Measurements from ENCODE around the gene GPC6. TPM values are rescaled to one million over a fixed set of nuclear protein-coding genes. Genes with fewer than 3 reads are reported as not detected.

GPC6 gene
- total and polyA plus RNA-seq, 9 of the 15 experiments (the other 6 are each of a cell fraction or from before 2014, with no cell fraction given), result under 0.01 to 0.20 (median 0.01) TPM; not detected in 4

DNA sequence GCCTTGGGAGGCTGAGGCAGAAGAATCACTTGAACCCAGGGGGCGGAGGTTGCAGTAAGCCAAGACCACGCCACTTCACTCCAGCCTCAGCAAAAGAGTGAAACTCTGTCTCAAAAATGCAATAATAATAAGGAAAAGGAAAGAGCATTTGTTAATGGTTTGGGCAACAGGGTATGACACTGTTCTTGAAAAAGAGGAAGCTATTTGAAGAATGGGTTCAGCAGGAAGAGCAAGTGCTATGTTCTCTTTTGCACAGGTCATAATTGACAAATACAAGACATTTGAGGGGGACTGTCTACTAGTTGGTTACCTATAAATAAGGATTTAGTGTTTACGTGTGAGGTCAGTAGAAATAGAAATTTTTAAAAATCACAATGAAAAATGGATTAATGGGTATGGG lies 1034.6 kb downstream of the GPC6 start:
- Histone ChIP-seq H3K9me1 (ENCODE audit: control insufficient read depth, insufficient read depth, low read length) (no peaks in the 10 kb centered on the region), H3K27ac (ENCODE audit: extremely low read depth, low read depth, low read length) (no peak overlapping the region), H3K79me2 (ENCODE audit: control insufficient read depth, insufficient read depth, low read length) (no peaks in the 10 kb centered on the region), H3K36me3 (ENCODE audit: control insufficient read depth, insufficient read depth, low read length) (no peaks in the 10 kb centered on the region), H3K4me3 (no peak overlapping the region), H3K4me1 (replicated peaks in 1 of 2; ENCODE audit: control insufficient read depth in 2 of 2, insufficient read depth in 2 of 2, low read length in 2 of 2) (no peaks in the 10 kb centered on the region), H3K27me3 (ENCODE audit: control insufficient read depth in 2 of 2, insufficient read depth in 2 of 2, low read length in 2 of 2) (no peaks in the 10 kb centered on the region), H3K9me3 (replicated peaks; ENCODE audit: control insufficient read depth, insufficient read depth, low read depth, low read length) (no peaks in the 10 kb centered on the region), H3K9ac (ENCODE audit: insufficient read depth in 1 of 2, low read depth in 2 of 2, low read length in 2 of 2) (no peak overlapping the region), H4K20me1 (replicated peaks; ENCODE audit: control insufficient read depth, insufficient read depth, low read length) (no peaks in the 10 kb centered on the region), H3K4me2 (ENCODE audit: insufficient read depth, low read length) (no peak overlapping the region), H2AFZ (ENCODE audit: low read depth, low read length) (no peak overlapping the region)
- TF ChIP-seq TGIF2 (CRISPR knock-in tag; IDR thresholded peaks at IDR 0.05), result no peak
- TF ChIP-seq NFATC3 (IDR thresholded peaks at IDR 0.05), result no peak
- no peak for TF ChIP-seq XRCC5 (IDR thresholded peaks at IDR 0.05; ENCODE audit: low read depth, low read length)
- TF ChIP-seq TCF3 (CRISPR knock-in tag; IDR thresholded peaks at IDR 0.05), result no peak
- TF ChIP-seq HMG20B (CRISPR knock-in tag; IDR thresholded peaks at IDR 0.05), result no peak
- TF ChIP-seq MEF2D (tag; conservative IDR thresholded peaks at IDR 0.05; ENCODE audit: low read depth), result no peak
- no peak for TF ChIP-seq SIN3B (IDR thresholded peaks at IDR 0.05; ENCODE audit: low read depth)
- no peak for TF ChIP-seq ZFP36 (IDR thresholded peaks at IDR 0.05; ENCODE audit: low read depth, low read length, partially characterized antibody)
- TF ChIP-seq ZNF133 (CRISPR knock-in tag; IDR thresholded peaks at IDR 0.05), result no peak
- TF ChIP-seq, protein P1, sequence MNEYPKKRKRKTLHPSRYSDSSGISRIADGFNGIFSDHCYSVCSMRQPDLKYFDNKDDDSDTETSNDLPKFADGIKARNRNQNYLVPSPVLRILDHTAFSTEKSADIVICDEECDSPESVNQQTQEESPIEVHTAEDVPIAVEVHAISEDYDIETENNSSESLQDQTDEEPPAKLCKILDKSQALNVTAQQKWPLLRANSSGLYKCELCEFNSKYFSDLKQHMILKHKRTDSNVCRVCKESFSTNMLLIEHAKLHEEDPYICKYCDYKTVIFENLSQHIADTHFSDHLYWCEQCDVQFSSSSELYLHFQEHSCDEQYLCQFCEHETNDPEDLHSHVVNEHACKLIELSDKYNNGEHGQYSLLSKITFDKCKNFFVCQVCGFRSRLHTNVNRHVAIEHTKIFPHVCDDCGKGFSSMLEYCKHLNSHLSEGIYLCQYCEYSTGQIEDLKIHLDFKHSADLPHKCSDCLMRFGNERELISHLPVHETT (CRISPR knock-in tag; conservative IDR thresholded peaks at IDR 0.05 in 1 of 2, IDR thresholded peaks at IDR 0.05 in 1 of 2), result no peak
- TF ChIP-seq KAT7 (CRISPR knock-in tag; IDR thresholded peaks at IDR 0.05; ENCODE audit: borderline replicate concordance), result no peak
- no peak for TF ChIP-seq ESRRA (IDR thresholded peaks at IDR 0.05; ENCODE audit: borderline replicate concordance, low read depth)
- in situ Hi-C loops (cut with MboI), result no loop called here
- intact Hi-C loops (cut with micrococcal nuclease), result no loop called here
- CTCF ChIA-PET (ENCODE audit: low intra/inter-chr PET ratio), result no interaction called here
- FAIRE-seq, result no peak
- 0% methylated on average over 3 of the region's 3 CpGs for WGBS (ENCODE audit: insufficient coverage, low coverage, missing lambda C conversion rate)
- POLR2A ChIA-PET, result interaction anchor here (0.5 kb wide), 1 partner anchor 23 kb away, joined by 3 read pairs; no protein-coding TSS in a partner anchor
- no peak for DNase-seq (ENCODE audit: extremely low read depth in 1 of 4, low spot score in 3 of 4)
- BruUV-seq (replicated peaks), result no TSS peak
- no peak for ATAC-seq
